Esophagus (tissue), 2 donors: ENCODE measurements around the gene PDGFA. TPM values are rescaled to one million over a fixed set of nuclear protein-coding genes. Genes with fewer than 3 reads are reported as not detected.
A peak's percentile ranks its signal among the peaks of the same experiment; 100 is the strongest.

Experiments used
- H3K27ac ChIP-seq, 2 donors: one replicate each; pipeline ENCODE4 v1.5.1; 2013; ENCODE audit warnings: low read depth in 2 of 2, mild to moderate bottlenecking in 2 of 2, inconsistent platforms in 1 of 2, low read length in 1 of 2, moderate library complexity in 1 of 2
- H3K27me3 ChIP-seq, 2 donors: one replicate each; pipeline ENCODE4 v1.6.1; 2013; ENCODE audit warnings: low read length in 2 of 2, control low read depth in 1 of 2, mild to moderate bottlenecking in 1 of 2; ENCODE audit not compliant: insufficient read depth in 2 of 2, control insufficient read depth in 1 of 2
- H3K36me3 ChIP-seq, 2 donors: one replicate each; pipeline ENCODE4 v1.6.1; 2013; ENCODE audit warnings: low read length in 1 of 2; ENCODE audit not compliant: control insufficient read depth in 2 of 2, insufficient read depth in 2 of 2
- H3K4me1 ChIP-seq, 2 donors: one replicate each; pipeline ENCODE4 v1.6.1; 2013; ENCODE audit warnings: low read length in 1 of 2; ENCODE audit not compliant: control insufficient read depth in 2 of 2, insufficient read depth in 2 of 2
- H3K4me3 ChIP-seq, 2 donors: one replicate each; pipeline ENCODE4 v1.5.1; 2013; ENCODE audit warnings: low read length in 2 of 2, mild to moderate bottlenecking in 2 of 2, low read depth in 1 of 2, moderate library complexity in 1 of 2
- H3K9me3 ChIP-seq, 2 donors: one replicate each; pipeline ENCODE4 v1.6.1; 2013; ENCODE audit warnings: mild to moderate bottlenecking in 2 of 2, low read depth in 1 of 2, low read length in 1 of 2, moderate library complexity in 1 of 2; ENCODE audit not compliant: control insufficient read depth in 2 of 2, insufficient read depth in 1 of 2
- WGBS, 2 donors: extraction: QIAGEN DNeasy Blood & Tissue Kit; methylation state at CpG; one replicate each; pipeline ENCODE4 v1.1.7; 2013; 5-methylcytosine and 5-hydroxymethylcytosine counted together
- polyA plus RNA-seq, 2 donors: library from polyadenylated mRNA; stranded (reverse); fragments of 200-250 nt; gene quantifications; one replicate each; pipeline ENCODE4 v1.2.3, GENCODE V29; 2013
- donor health status: healthy with polysubstance abuse.
- donor health status: Bipolar disorder and iron deficiency.

The PDGFA gene
- polyA plus RNA-seq, 2 donors: 5.5 to 6.1 TPM

GRCh38 chr7:518630-519483, 789 bp downstream of the PDGFA start:
- H3K4me1 ChIP-seq: peaks cover 6 to 12% of the 10 kb centered on the region in 2 donors
- H3K27ac ChIP-seq: peak overlapping the region; percentile 86 to 90
- peaks cover 0 to 3% of the 10 kb centered on the region in 2 donors for H3K9me3 ChIP-seq
- 1% methylated on average over 57 to 93 of the region's 93 CpGs for WGBS, 2 donors
- H3K27me3 ChIP-seq: no peaks in the 10 kb centered on the region
- H3K4me3 ChIP-seq: peak overlapping the region; percentile 58 to 69
- no peaks in the 10 kb centered on the region for H3K36me3 ChIP-seq

- Histone ChIP-seq H3K27me3 (no peaks in the 10 kb centered on the region), H3K4me3 (peak overlapping the region; percentile 58 to 69), H3K4me1 (peaks cover 6 to 13% of the 10 kb centered on the region in 2 donors), H3K36me3 (no peaks in the 10 kb centered on the region), H3K27ac (peak overlapping the region; percentile 86 to 90), H3K9me3 (no peaks in the 10 kb centered on the region)
- 1% methylated on average over 54 to 70 of the region's 70 CpGs for WGBS, 2 donors
Observed at GRCh38 chr7:517774-518629, 1.6 kb downstream of the PDGFA start.

GRCh38 chr7:516606-517456, 2.8 kb downstream of the PDGFA start:
- Histone ChIP-seq H3K4me1 (peaks cover 6 to 21% of the 10 kb centered on the region in 2 donors), H3K27me3 (no peaks in the 10 kb centered on the region)

GRCh38 chr7:516216-516605, 3.4 kb downstream of the PDGFA start:
- Histone ChIP-seq H3K4me3 (peak overlapping the region in 1 of 2 donors; percentile 58), H3K4me1 (peaks cover 6 to 23% of the 10 kb centered on the region in 2 donors), H3K9me3 (no peaks in the 10 kb centered on the region), H3K27ac (peak overlapping the region; percentile 23 to 90), H3K36me3 (peaks cover 0 to 2% of the 10 kb centered on the region in 2 donors), H3K27me3 (no peaks in the 10 kb centered on the region)
- 25 to 28% methylated on average over 13 of the region's 13 CpGs for WGBS, 2 donors

More at GRCh38 chr7:516606-517456, 2.8 kb downstream of the PDGFA start:
- Histone ChIP-seq H3K36me3 (no peaks in the 10 kb centered on the region), H3K27ac (peak overlapping the region; percentile 86 to 90), H3K4me3 (peak overlapping the region; percentile 58 to 69), H3K9me3 (no peaks in the 10 kb centered on the region)
- WGBS, 2 donors: 2 to 3% methylated on average over 76 to 83 of the region's 83 CpGs

- H3K27ac ChIP-seq: peak overlapping the region; percentile 4 to 24
- 52 to 55% methylated on average over 10 of the region's 10 CpGs for WGBS, 2 donors
- no peak overlapping the region for H3K4me3 ChIP-seq
Observed at GRCh38 chr7:515628-516027, 4.0 kb downstream of the PDGFA start.

GRCh38 chr7:514651-515598, 4.7 kb downstream of the PDGFA start:
- H3K27me3 ChIP-seq: no peaks in the 10 kb centered on the region
- H3K4me1 ChIP-seq: peaks cover 6 to 20% of the 10 kb centered on the region in 2 donors
- H3K9me3 ChIP-seq: no peaks in the 10 kb centered on the region
- WGBS, 2 donors: 46 to 56% methylated on average over 25 of the region's 25 CpGs
- peak overlapping the region; percentile 24 to 26 for H3K27ac ChIP-seq
- peaks cover 0 to 8% of the 10 kb centered on the region in 2 donors for H3K36me3 ChIP-seq
- no peak overlapping the region for H3K4me3 ChIP-seq

More at GRCh38 chr7:515628-516027, 4.0 kb downstream of the PDGFA start:
- Histone ChIP-seq H3K36me3 (peaks cover 0 to 5% of the 10 kb centered on the region in 2 donors), H3K4me1 (peaks cover 6 to 22% of the 10 kb centered on the region in 2 donors), H3K9me3 (no peaks in the 10 kb centered on the region), H3K27me3 (no peaks in the 10 kb centered on the region)

- peaks cover 0 to 8% of the 10 kb centered on the region in 2 donors for H3K36me3 ChIP-seq
- no peak overlapping the region for H3K4me3 ChIP-seq
- H3K4me1 ChIP-seq: peaks cover 6 to 20% of the 10 kb centered on the region in 2 donors
- H3K27ac ChIP-seq: peak overlapping the region in 1 of 2 donors; percentile 12
- no peaks in the 10 kb centered on the region for H3K27me3 ChIP-seq
- no peaks in the 10 kb centered on the region for H3K9me3 ChIP-seq
- WGBS, 2 donors: 78 to 85% methylated on average over 10 of the region's 10 CpGs
Observed at GRCh38 chr7:514242-514641, 5.4 kb downstream of the PDGFA start.

- Histone ChIP-seq H3K9me3 (no peaks in the 10 kb centered on the region), H3K4me1 (peaks cover 6 to 20% of the 10 kb centered on the region in 2 donors), H3K36me3 (peaks cover 0 to 13% of the 10 kb centered on the region in 2 donors), H3K27ac (peak overlapping the region; percentile 12 to 26), H3K4me3 (no peak overlapping the region), H3K27me3 (no peaks in the 10 kb centered on the region)
- 60 to 68% methylated on average over 20 of the region's 20 CpGs for WGBS, 2 donors
Observed at GRCh38 chr7:513521-514166, 6.0 kb downstream of the PDGFA start.
